Chondrocyte (in vitro differentiated cells): ENCODE data around the gene MRPL58. TPM values are rescaled to one million over a fixed set of nuclear protein-coding genes. Genes with fewer than 3 reads are reported as not detected.

Experiments used
- DNase-seq: peaks from one replicate; pipeline ENCODE4 v3.0.0; 2021; ENCODE audit warnings: mixed read lengths, low spot score
- H3K27ac Mint-ChIP-seq: one replicate; pipeline ENCODE4 v1.8.0; 2021; ENCODE audit warnings: mild to moderate bottlenecking, moderate library complexity, mixed read lengths; ENCODE audit not compliant: unreplicated experiment
- H3K27me3 Mint-ChIP-seq: 2 replicates; pipeline ENCODE4 v1.8.0; 2021; ENCODE audit warnings: low read depth, mixed read lengths
- H3K36me3 Mint-ChIP-seq: 2 replicates; pipeline ENCODE4 v1.8.0; 2021; ENCODE audit warnings: low read depth, mixed read lengths
- H3K4me1 Mint-ChIP-seq: 2 replicates; pipeline ENCODE4 v1.8.0; 2021; ENCODE audit warnings: low read depth, mild to moderate bottlenecking, mixed read lengths
- H3K4me3 Mint-ChIP-seq: one replicate; pipeline ENCODE4 v1.8.0; 2021; ENCODE audit warnings: mild to moderate bottlenecking, moderate library complexity, mixed read lengths; ENCODE audit not compliant: unreplicated experiment
- H3K9me3 Mint-ChIP-seq: 2 replicates; pipeline ENCODE4 v1.8.0; 2021; ENCODE audit warnings: low read depth, mixed read lengths
- CTCF ChIP-seq: fragments of 200-600 bp; sonication (generic); IDR thresholded peaks from 2 replicates; pipeline ENCODE4 v1.5.0; 2021; ENCODE audit warnings: antibody characterized with exemption, mild to moderate bottlenecking, moderate library complexity
- total RNA-seq: library from RNA; stranded (reverse); gene quantifications from 3 replicates; pipeline ENCODE4 v1.2.1, GENCODE V29; 2021

Gene MRPL58
- total RNA-seq, 1 donor from 2014 or later = 18.9 TPM

GRCh38 chr17:75060434-75061054 is 48.1 kb downstream of the MRPL58 start:
- no peaks in the 10 kb centered on the region for H3K27me3 Mint-ChIP-seq
- peaks cover 24% of the 10 kb centered on the region for H3K36me3 Mint-ChIP-seq
- no peak overlapping the region for H3K4me3 Mint-ChIP-seq
- peaks cover 11% of the 10 kb centered on the region for H3K4me1 Mint-ChIP-seq
- H3K27ac Mint-ChIP-seq = no peak overlapping the region
- DNase-seq = no peak
- no peaks in the 10 kb centered on the region for H3K9me3 Mint-ChIP-seq
- TF ChIP-seq CTCF = no peak

GRCh38 chr17:75061055-75061438 is 48.6 kb downstream of the MRPL58 start:
- DNase-seq = no peak
- Mint-ChIP-seq H3K4me1 (peaks cover 11% of the 10 kb centered on the region), H3K36me3 (peaks cover 24% of the 10 kb centered on the region), H3K4me3 (no peak overlapping the region), H3K27me3 (no peaks in the 10 kb centered on the region), H3K27ac (no peak overlapping the region), H3K9me3 (no peaks in the 10 kb centered on the region)
- no peak for TF ChIP-seq CTCF

- H3K4me1 Mint-ChIP-seq = peaks cover 11% of the 10 kb centered on the region
- no peak overlapping the region for H3K27ac Mint-ChIP-seq
Observed at GRCh38 chr17:75061618-75062017, 49.1 kb downstream of the MRPL58 start.

GRCh38 chr17:75063201-75063600 is 50.7 kb downstream of the MRPL58 start:
- no peak for DNase-seq
- Mint-ChIP-seq H3K27ac (no peak overlapping the region), H3K36me3 (peaks cover 19% of the 10 kb centered on the region), H3K4me1 (peaks cover 14% of the 10 kb centered on the region), H3K9me3 (no peaks in the 10 kb centered on the region), H3K27me3 (no peaks in the 10 kb centered on the region), H3K4me3 (no peak overlapping the region)
- TF ChIP-seq CTCF = no peak

More at GRCh38 chr17:75061618-75062017, 49.1 kb downstream of the MRPL58 start:
- H3K27me3 Mint-ChIP-seq = no peaks in the 10 kb centered on the region
- H3K36me3 Mint-ChIP-seq = peaks cover 19% of the 10 kb centered on the region
- DNase-seq = no peak
- H3K4me3 Mint-ChIP-seq = no peak overlapping the region
- no peak for TF ChIP-seq CTCF
- H3K9me3 Mint-ChIP-seq = no peaks in the 10 kb centered on the region

GRCh38 chr17:75063626-75064025 is 51.2 kb downstream of the MRPL58 start:
- H3K27me3 Mint-ChIP-seq = no peaks in the 10 kb centered on the region
- H3K9me3 Mint-ChIP-seq = no peaks in the 10 kb centered on the region
- H3K4me3 Mint-ChIP-seq = no peak overlapping the region
- H3K4me1 Mint-ChIP-seq = peaks cover 14% of the 10 kb centered on the region
- no peak for TF ChIP-seq CTCF
- no peak overlapping the region for H3K27ac Mint-ChIP-seq
- H3K36me3 Mint-ChIP-seq = peaks cover 19% of the 10 kb centered on the region
- DNase-seq = no peak
